Measurements from ENCODE around the gene ZNF207. TPM values are rescaled to one million over a fixed set of nuclear protein-coding genes. Genes with fewer than 3 reads are reported as not detected.
"Not testable (repeated sequence)": the region's sequence is repeated elsewhere in the genome, so short reads cannot be mapped to it uniquely, and the experiment has no call there.

Gene ZNF207
- polyA plus RNA-seq, 3 donors = 191 to 275 (median 270) TPM

DNA sequence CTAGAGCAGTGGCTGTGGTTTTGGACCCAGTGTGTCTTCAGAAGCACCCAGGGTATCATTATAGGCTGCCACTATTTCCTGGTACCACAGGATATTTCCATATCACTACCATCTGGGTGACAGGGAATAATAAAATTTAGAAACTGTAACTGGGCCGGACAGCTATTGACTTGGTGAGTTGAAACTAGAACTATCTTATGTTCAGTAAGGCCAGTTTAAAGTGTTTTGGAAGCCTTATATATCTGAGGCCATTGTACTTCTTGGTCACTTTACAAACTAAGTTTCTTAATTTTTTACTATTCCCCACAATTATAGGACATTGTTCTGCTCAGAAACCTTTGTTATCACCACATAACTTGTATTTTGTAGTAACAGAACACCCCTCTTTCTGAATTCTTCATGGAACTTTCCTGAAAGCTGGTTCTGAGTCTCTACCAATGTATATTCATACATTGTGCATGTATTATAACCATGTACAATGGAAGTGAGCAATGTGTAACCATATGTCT lies 34.0 kb downstream of the ZNF207 start:
- no peak for DNase-seq

- DNase-seq = no peak
These were observed 35.2 kb downstream of the ZNF207 start for GRCh38 chr17:32385121-32385520.

GRCh38 chr17:32385971-32386370 lies 36.0 kb downstream of the ZNF207 start:
- no peak for DNase-seq

GRCh38 chr17:32386844-32387243 lies 36.9 kb downstream of the ZNF207 start:
- no peak for DNase-seq

- DNase-seq = not testable (repeated sequence)
These were observed 38.2 kb downstream of the ZNF207 start for GRCh38 chr17:32388128-32388527.

DNA sequence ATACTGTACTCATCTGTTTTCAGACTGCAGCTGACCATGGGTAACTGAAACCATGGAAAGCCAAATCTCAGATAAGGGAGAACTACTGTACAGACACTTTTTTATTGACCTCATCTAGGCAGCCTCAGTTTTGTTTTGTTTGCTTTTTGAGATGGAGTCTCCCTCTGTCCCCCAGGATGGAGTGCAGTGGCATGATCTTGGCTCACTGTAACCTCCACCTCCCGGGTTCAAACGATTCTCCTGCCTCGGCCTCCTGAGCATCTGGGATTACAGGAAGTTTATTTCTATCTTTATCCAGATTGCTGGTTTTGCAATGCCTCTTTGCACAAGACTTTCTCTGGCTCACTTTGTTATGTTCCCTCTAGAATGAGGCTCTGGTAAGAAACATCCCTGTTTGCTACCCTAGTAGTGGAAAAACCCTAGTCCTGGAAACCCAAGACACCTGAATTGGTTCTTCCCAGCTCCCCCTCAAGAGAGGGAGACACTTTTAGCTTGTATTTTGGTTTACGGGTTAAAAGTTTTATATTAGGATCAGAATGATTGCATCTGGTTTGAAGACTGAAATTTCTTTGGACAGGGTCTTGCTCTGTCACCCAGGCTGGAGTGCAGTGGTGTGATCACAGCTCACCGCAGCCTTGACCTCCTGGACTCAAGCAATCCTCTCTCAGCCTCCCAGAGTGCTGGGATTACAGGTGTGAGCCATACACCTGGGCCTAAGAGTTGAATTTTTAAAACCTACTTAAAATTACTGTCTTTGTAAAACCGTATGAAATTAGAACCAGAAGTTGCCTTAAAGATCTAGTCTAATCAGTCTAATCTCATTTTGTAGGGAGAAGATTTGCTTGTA lies 38.9 kb downstream of the ZNF207 start:
- no peak for DNase-seq

- DNase-seq = no peak
These were observed 43.9 kb downstream of the ZNF207 start for GRCh38 chr17:32393904-32394303.

DNA sequence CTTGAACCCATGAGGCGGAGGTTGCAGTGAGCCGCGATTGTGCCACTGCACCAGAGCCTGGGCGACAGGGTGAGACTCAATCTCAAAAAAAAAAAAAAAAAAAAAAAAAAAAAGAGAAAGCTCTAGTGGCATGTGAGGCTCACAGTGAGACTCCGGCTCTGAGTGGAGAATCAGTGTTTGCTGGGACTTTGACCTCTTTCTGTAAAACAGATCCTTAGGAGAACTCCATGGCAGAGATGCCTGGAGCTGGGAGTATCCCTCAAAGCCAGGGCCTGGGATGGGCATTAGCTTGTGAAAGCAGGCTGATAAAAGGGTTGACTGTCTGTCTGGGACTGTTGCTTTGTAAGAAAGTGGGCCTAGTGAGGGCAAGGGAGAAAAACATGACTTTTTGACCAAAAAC lies 46.4 kb downstream of the ZNF207 start:
- no peak for DNase-seq

- DNase-seq = no peak
These were observed 49.0 kb downstream of the ZNF207 start for GRCh38 chr17:32398946-32399345.

- DNase-seq = not testable (repeated sequence)
These were observed 60.1 kb downstream of the ZNF207 start for GRCh38 chr17:32410085-32410484.

GRCh38 chr17:32426894-32427293 lies 76.9 kb downstream of the ZNF207 start:
- DNase-seq = no peak

GRCh38 chr17:32429598-32429997 lies 79.6 kb downstream of the ZNF207 start:
- no peak for DNase-seq

Other genes starting within 250 kb of the ZNF207 start
- 10 to 100 TPM; 45.8 to 57.0 (median 46.8) TPM for gene RHOT1, start 207.7 kb upstream of the ZNF207 start, polyA plus RNA-seq (ENCODE audit: insufficient read length in 3 of 3)
- gene RHBDL3, start 84.3 kb upstream of the ZNF207 start, polyA plus RNA-seq (ENCODE audit: insufficient read length in 3 of 3) = 1 to 10 TPM; 1.4 to 1.8 (median 1.4) TPM
- gene C17orf75, start 8.0 kb upstream of the ZNF207 start, polyA plus RNA-seq (ENCODE audit: insufficient read length in 3 of 3) = 10 to 100 TPM; 35.8 to 53.9 (median 48.9) TPM
- 100 to 1,000 TPM in 2 of 3 donors, 10 to 100 TPM in 1; 98.0 to 123 (median 108) TPM for gene PSMD11, start 94.4 kb downstream of the ZNF207 start, polyA plus RNA-seq (ENCODE audit: insufficient read length in 3 of 3)
- gene CDK5R1, start 136.8 kb downstream of the ZNF207 start, polyA plus RNA-seq (ENCODE audit: insufficient read length in 3 of 3) = 1 to 10 TPM; 4.0 to 5.4 (median 5.0) TPM

Measured in renal pelvis (tissue), 4 donors.